ENCODE results near the gene SMAD4.

GRCh38 chr18:51038110-51038509 lies 8.1 kb downstream of the SMAD4 start:
- TF ChIP-seq CTCF (IDR thresholded peaks at IDR 0.05; ENCODE audit: borderline replicate concordance, extremely low read depth, low read length, poor library complexity, severe bottlenecking) (no peak), EZH2 (IDR thresholded peaks at IDR 0.05; ENCODE audit: borderline replicate concordance, low read depth, low read length, severe bottlenecking) (no peak)
